Measurements from ENCODE around the gene SFXN4. TPM values are rescaled to one million over a fixed set of nuclear protein-coding genes. Genes with fewer than 3 reads are reported as not detected.
A peak's percentile ranks its signal among the peaks of the same experiment; 100 is the strongest.

The SFXN4 gene
- total and polyA plus RNA-seq, 9 of the 15 experiments (the other 6 are each of a cell fraction or from before 2014, with no cell fraction given): 40.1 to 97.8 (median 54.5) TPM

- ATAC-seq: peak; percentile 96
- Histone ChIP-seq H3K36me3 (ENCODE audit: control insufficient read depth, insufficient read depth, low read length) (peaks cover 26% of the 10 kb centered on the region), H3K79me2 (ENCODE audit: control insufficient read depth, insufficient read depth, low read length) (peaks cover 49% of the 10 kb centered on the region), H3K4me3 (peak within 1 kb of the TSS; percentile 51), H4K20me1 (replicated peaks; ENCODE audit: control insufficient read depth, insufficient read depth, low read length) (no peaks in the 10 kb centered on the region), H3K4me2 (ENCODE audit: insufficient read depth, low read length) (peak within 1 kb of the TSS; percentile 91), H3K9me1 (ENCODE audit: control insufficient read depth, insufficient read depth, low read length) (peaks cover 4% of the 10 kb centered on the region), H2AFZ (ENCODE audit: low read depth, low read length) (peak within 1 kb of the TSS; percentile 96), H3K4me1 (replicated peaks in 1 of 2; ENCODE audit: control insufficient read depth in 2 of 2, insufficient read depth in 2 of 2, low read length in 2 of 2) (peaks cover 17 to 27% of the 10 kb centered on the region in 2 experiments; a peak in 4 of 5 replicates), H3K27ac (ENCODE audit: extremely low read depth, low read depth, low read length) (peak within 1 kb of the TSS; percentile 89), H3K9me3 (replicated peaks; ENCODE audit: control insufficient read depth, insufficient read depth, low read depth, low read length) (no peaks in the 10 kb centered on the region), H3K9ac (ENCODE audit: insufficient read depth in 1 of 2, low read depth in 2 of 2, low read length in 2 of 2) (peak within 1 kb of the TSS; percentile 79 to 98), H3K27me3 (ENCODE audit: control insufficient read depth in 2 of 2, insufficient read depth in 2 of 2, low read length in 2 of 2) (no peaks in the 10 kb centered on the region)
- DNase-seq (ENCODE audit: extremely low read depth in 1 of 4, low spot score in 3 of 4): peak; percentile 87 to 92 (median 90)
- under 1% methylated on average over 25 of the region's 45 CpGs for whole genome bisulfite sequencing (ENCODE audit: insufficient coverage, low coverage, missing lambda C conversion rate)
- in situ Hi-C loops (cut with MboI): no loop called here
- BruUV-seq (replicated peaks): TSS peak; percentile 83
- POLR2A ChIA-PET: interaction anchor here (1.2 kb wide), 1 partner anchor 11 kb away, joined by 4 read pairs; no protein-coding TSS in a partner anchor
- CTCF ChIA-PET (ENCODE audit: low intra/inter-chr PET ratio): no interaction called here
- FAIRE-seq: peak; percentile 80
- intact Hi-C loops (cut with micrococcal nuclease): loop anchor here (5.0 kb wide), 1 partner anchor 101 kb away; no protein-coding TSS in a partner anchor
- TF ChIP-seq ZNF124 (CRISPR knock-in tag; IDR thresholded peaks at IDR 0.05) (no peak), ZNF507 (tag; conservative IDR thresholded peaks at IDR 0.05) (no peak), DNMT1 (IDR thresholded peaks at IDR 0.05) (no peak), ETV6 (IDR thresholded peaks at IDR 0.05; ENCODE audit: borderline replicate concordance in 1 of 2, low read depth in 2 of 2, low read length in 1 of 2) (no peak), ETV6 (CRISPR knock-in tag; IDR thresholded peaks at IDR 0.05; ENCODE audit: borderline replicate concordance) (no peak), E2F5 (CRISPR knock-in tag; IDR thresholded peaks at IDR 0.05) (no peak), STAT5A (IDR thresholded peaks at IDR 0.05; ENCODE audit: borderline replicate concordance, low read length) (no peak), RB1 (IDR thresholded peaks at IDR 0.05; ENCODE audit: low read depth) (no peak), ZNF224 (CRISPR knock-in tag; IDR thresholded peaks at IDR 0.05) (no peak), NCOA4 (IDR thresholded peaks at IDR 0.05; ENCODE audit: partially characterized antibody) (no peak), RBM39 (optimal IDR thresholded peaks at IDR 0.05; ENCODE audit: low read depth, low read length) (no peak), ZC3H4 (CRISPR knock-in tag; IDR thresholded peaks at IDR 0.05; ENCODE audit: borderline replicate concordance) (no peak), ZFP36 (IDR thresholded peaks at IDR 0.05; ENCODE audit: low read depth, low read length, partially characterized antibody) (no peak), ZNF398 (CRISPR knock-in tag; IDR thresholded peaks at IDR 0.05) (no peak), ZFPM2 (CRISPR knock-in tag; IDR thresholded peaks at IDR 0.05) (no peak), CLOCK (CRISPR knock-in tag; IDR thresholded peaks at IDR 0.05; ENCODE audit: borderline replicate concordance) (no peak), HOXB6 (CRISPR knock-in tag; IDR thresholded peaks at IDR 0.05; ENCODE audit: borderline replicate concordance) (no peak), PML (IDR thresholded peaks at IDR 0.05; ENCODE audit: low read length) (peak; percentile 64)
These were observed 13.0 kb upstream of the SFXN4 start, which contains the start of gene PRDX3 for GRCh38 chr10:119178372-119179119. TSS of gene PRDX3 (minus strand) at chr10:119178812. CDS start at chr10:119178790, 22 bp downstream.
